Mesenchymal stem cell (in vitro differentiated cells and primary cell): ENCODE results near the gene FSHR. TPM values are rescaled to one million over a fixed set of nuclear protein-coding genes. Genes with fewer than 3 reads are reported as not detected.

Source experiments
- DNase-seq: peaks from one replicate; pipeline ENCODE4 v3.0.0-alpha.2; 2013
- H2AFZ ChIP-seq: one replicate; pipeline ENCODE4 v1.6.1; 2013; ENCODE audit warnings: low read depth, mild to moderate bottlenecking, control low read depth, inconsistent platforms, low read length, moderate library complexity
- H2AK5ac ChIP-seq: 2 replicates; pipeline ENCODE4 v1.6.1; 2013; ENCODE audit warnings: low read length, moderate library complexity, mild to moderate bottlenecking, inconsistent platforms; ENCODE audit not compliant: severe bottlenecking
- H2BK120ac ChIP-seq: one replicate; pipeline ENCODE4 v1.6.1; 2013; ENCODE audit warnings: low read depth, mild to moderate bottlenecking, inconsistent platforms, low read length, moderate library complexity
- H2BK12ac ChIP-seq, 2 experiments: one replicate each; pipeline ENCODE4 v1.6.1; 2013; ENCODE audit warnings: inconsistent platforms in 2 of 2, low read length in 2 of 2, mild to moderate bottlenecking in 2 of 2, moderate library complexity in 2 of 2, control low read depth in 1 of 2
- H2BK15ac ChIP-seq: one replicate; pipeline ENCODE4 v1.6.1; 2013; ENCODE audit warnings: mild to moderate bottlenecking, low read depth, inconsistent platforms; ENCODE audit not compliant: poor library complexity, severe bottlenecking
- H2BK5ac ChIP-seq: 2 replicates; pipeline ENCODE4 v1.6.1; 2013; ENCODE audit warnings: low read depth, mild to moderate bottlenecking, low read length, control low read depth, inconsistent platforms; ENCODE audit not compliant: poor library complexity, severe bottlenecking
- H3K14ac ChIP-seq, 2 experiments: one replicate each; pipeline ENCODE4 v1.6.1; 2013; ENCODE audit warnings: inconsistent platforms in 2 of 2, low read length in 2 of 2, control low read depth in 1 of 2, mild to moderate bottlenecking in 1 of 2, moderate library complexity in 1 of 2
- H3K18ac ChIP-seq, 2 experiments: one replicate each; pipeline ENCODE4 v1.6.1; 2013; ENCODE audit warnings: inconsistent platforms in 2 of 2, low read length in 2 of 2, control low read depth in 1 of 2, low read depth in 1 of 2, mild to moderate bottlenecking in 1 of 2
- H3K23ac ChIP-seq, 2 experiments: one replicate each; pipeline ENCODE4 v1.6.1; 2013; ENCODE audit warnings: inconsistent platforms in 2 of 2, low read length in 2 of 2, mild to moderate bottlenecking in 2 of 2, moderate library complexity in 2 of 2, control low read depth in 1 of 2
- H3K27ac ChIP-seq: 2 replicates; pipeline ENCODE4 v1.5.1; 2013; ENCODE audit warnings: mild to moderate bottlenecking, moderate library complexity, low read length, control low read depth, inconsistent platforms; ENCODE audit not compliant: poor library complexity, severe bottlenecking
- H3K27me3 ChIP-seq, 2 experiments: 2 replicates each; pipeline versions ENCODE4 v1.6.1 to v1.7.0; 2013; ENCODE audit warnings: low read length in 2 of 2, mild to moderate bottlenecking in 2 of 2, moderate library complexity in 2 of 2, control low read depth in 1 of 2, inconsistent platforms in 1 of 2; ENCODE audit not compliant: control insufficient read depth in 1 of 2, insufficient read depth in 1 of 2
- H3K36me3 ChIP-seq, 2 experiments: 2 replicates each; pipeline versions ENCODE4 v1.6.1 to v1.7.0; 2013; ENCODE audit warnings: low read length in 2 of 2, control low read depth in 1 of 2, inconsistent platforms in 1 of 2, low read depth in 1 of 2, mild to moderate bottlenecking in 1 of 2; ENCODE audit not compliant: insufficient read depth in 2 of 2, control insufficient read depth in 1 of 2
- H3K4ac ChIP-seq, 2 experiments: one replicate each; pipeline ENCODE4 v1.6.1; 2013; ENCODE audit warnings: inconsistent platforms in 2 of 2, low read length in 2 of 2, mild to moderate bottlenecking in 2 of 2, moderate library complexity in 2 of 2, control low read depth in 1 of 2, low read depth in 1 of 2
- H3K4me1 ChIP-seq: 2 replicates; pipeline ENCODE4 v1.6.1; 2013; ENCODE audit warnings: low read depth, low read length, control low read depth; ENCODE audit not compliant: control insufficient read depth, insufficient read depth
- H3K4me2 ChIP-seq: 2 replicates; pipeline ENCODE4 v1.6.1; 2013; ENCODE audit warnings: low read length, mild to moderate bottlenecking, inconsistent platforms; ENCODE audit not compliant: poor library complexity, severe bottlenecking
- H3K4me3 ChIP-seq, 2 experiments: 2 replicates each; pipeline versions ENCODE4 v1.5.1 to v1.7.0; 2013; ENCODE audit warnings: low read length in 2 of 2, mild to moderate bottlenecking in 2 of 2, control low read depth in 1 of 2, low read depth in 1 of 2; ENCODE audit not compliant: insufficient read depth in 1 of 2
- H3K79me1 ChIP-seq: replicated peaks from 2 replicates; pipeline ENCODE4 v1.6.1; 2013; ENCODE audit warnings: mild to moderate bottlenecking, control low read depth, low read length, inconsistent platforms; ENCODE audit not compliant: poor library complexity, severe bottlenecking
- H3K9ac ChIP-seq: 2 replicates; pipeline ENCODE4 v1.7.0; 2013; ENCODE audit warnings: mild to moderate bottlenecking, low read length, moderate library complexity
- H3K9me3 ChIP-seq: 2 replicates; pipeline ENCODE4 v1.7.0; 2013; ENCODE audit warnings: mild to moderate bottlenecking, low read length; ENCODE audit not compliant: control insufficient read depth
- H4K8ac ChIP-seq: one replicate; pipeline ENCODE4 v1.6.1; 2013; ENCODE audit warnings: inconsistent platforms, mild to moderate bottlenecking, low read length, moderate library complexity
- H4K91ac ChIP-seq: one replicate; pipeline ENCODE4 v1.6.1; 2013; ENCODE audit warnings: mild to moderate bottlenecking, low read length, inconsistent platforms
- WGBS: methylation state at CpG from one replicate; pipeline ENCODE4 v1.1.7; 2013; ENCODE audit warnings: mixed read lengths; 5-methylcytosine and 5-hydroxymethylcytosine counted together
- polyA plus RNA-seq, 2 experiments: library from polyadenylated mRNA; stranded (reverse); fragments of 200-250 nt; gene quantifications; one replicate each; pipeline ENCODE4 v1.2.3, GENCODE V29; 2013

The FSHR gene, protein sequence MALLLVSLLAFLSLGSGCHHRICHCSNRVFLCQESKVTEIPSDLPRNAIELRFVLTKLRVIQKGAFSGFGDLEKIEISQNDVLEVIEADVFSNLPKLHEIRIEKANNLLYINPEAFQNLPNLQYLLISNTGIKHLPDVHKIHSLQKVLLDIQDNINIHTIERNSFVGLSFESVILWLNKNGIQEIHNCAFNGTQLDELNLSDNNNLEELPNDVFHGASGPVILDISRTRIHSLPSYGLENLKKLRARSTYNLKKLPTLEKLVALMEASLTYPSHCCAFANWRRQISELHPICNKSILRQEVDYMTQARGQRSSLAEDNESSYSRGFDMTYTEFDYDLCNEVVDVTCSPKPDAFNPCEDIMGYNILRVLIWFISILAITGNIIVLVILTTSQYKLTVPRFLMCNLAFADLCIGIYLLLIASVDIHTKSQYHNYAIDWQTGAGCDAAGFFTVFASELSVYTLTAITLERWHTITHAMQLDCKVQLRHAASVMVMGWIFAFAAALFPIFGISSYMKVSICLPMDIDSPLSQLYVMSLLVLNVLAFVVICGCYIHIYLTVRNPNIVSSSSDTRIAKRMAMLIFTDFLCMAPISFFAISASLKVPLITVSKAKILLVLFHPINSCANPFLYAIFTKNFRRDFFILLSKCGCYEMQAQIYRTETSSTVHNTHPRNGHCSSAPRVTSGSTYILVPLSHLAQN
- not detected for polyA plus RNA-seq (2013, experiment 1 of 2)
- not detected for polyA plus RNA-seq (2013, experiment 2 of 2)

GRCh38 chr2:49154140-49154539, at the start of gene FSHR:
Gene FSHR, minus strand, starts transcription at chr2:49154515. Its CDS starts 98 bp downstream, at chr2:49154417.
- no peak within 1 kb of the TSS for H4K8ac ChIP-seq

DNA sequence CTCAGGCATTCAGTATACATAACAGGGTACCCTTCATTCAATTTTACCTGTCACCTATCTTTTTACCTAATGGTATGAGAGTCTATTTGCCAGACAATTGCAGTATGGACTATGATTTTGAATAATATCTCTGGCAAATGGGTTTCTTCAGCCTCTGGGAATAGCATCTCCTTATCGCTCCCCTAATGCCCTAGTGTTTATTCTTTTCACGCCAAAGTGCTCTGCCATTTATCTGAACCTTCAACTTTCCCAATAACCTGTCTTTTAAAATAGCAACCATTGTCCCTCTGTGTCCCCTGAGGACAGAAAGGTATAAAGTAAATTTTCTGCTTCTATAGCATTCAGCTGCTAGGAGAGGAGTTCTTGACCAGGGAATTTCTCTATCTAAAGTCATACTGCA, 45.0 kb upstream of the FSHR start:
- Histone ChIP-seq H3K18ac (no peak overlapping the region), H4K91ac (no peak overlapping the region), H3K23ac (no peak overlapping the region), H3K9me3 (peaks cover 1% of the 10 kb centered on the region), H2BK15ac (no peak overlapping the region), H4K8ac (no peak overlapping the region), H2AFZ (no peak overlapping the region), H3K9ac (no peak overlapping the region), H3K4me3 (no peak overlapping the region), H2BK120ac (no peak overlapping the region), H3K4me2 (no peak overlapping the region), H3K79me1 (no peaks in the 10 kb centered on the region), H2AK5ac (no peak overlapping the region), H3K36me3 (no peaks in the 10 kb centered on the region), H3K14ac (no peak overlapping the region), H2BK12ac (no peak overlapping the region), H3K4ac (no peak overlapping the region), H3K27ac (no peak overlapping the region), H3K27me3 (no peaks in the 10 kb centered on the region), H3K4me1 (no peaks in the 10 kb centered on the region), H2BK5ac (no peak overlapping the region)
- WGBS = 100% methylated on average over 2 of the region's 2 CpGs
- DNase-seq = no peak

More at GRCh38 chr2:49154140-49154539, at the start of gene FSHR:
- Histone ChIP-seq H2AFZ (no peak within 1 kb of the TSS), H3K9ac (no peak within 1 kb of the TSS), H3K4me2 (no peak within 1 kb of the TSS), H3K18ac (no peak within 1 kb of the TSS), H2BK120ac (no peak within 1 kb of the TSS), H2AK5ac (no peak within 1 kb of the TSS), H4K91ac (no peak within 1 kb of the TSS), H3K27ac (no peak within 1 kb of the TSS), H2BK15ac (no peak within 1 kb of the TSS), H3K27me3 (no peaks in the 10 kb centered on the region), H2BK5ac (no peak within 1 kb of the TSS), H3K23ac (no peak within 1 kb of the TSS), H3K14ac (no peak within 1 kb of the TSS), H2BK12ac (no peak within 1 kb of the TSS), H3K36me3 (no peaks in the 10 kb centered on the region), H3K4me1 (no peaks in the 10 kb centered on the region), H3K4me3 (no peak within 1 kb of the TSS), H3K4ac (no peak within 1 kb of the TSS), H3K9me3 (no peaks in the 10 kb centered on the region), H3K79me1 (no peaks in the 10 kb centered on the region)
- no peak for DNase-seq
- 50% methylated on average over 3 of the region's 4 CpGs for WGBS

- no peak overlapping the region for H3K4me2 ChIP-seq
- no peaks in the 10 kb centered on the region for H3K79me1 ChIP-seq
- no peak overlapping the region for H2AK5ac ChIP-seq
- no peak overlapping the region for H3K4ac ChIP-seq
- no peak overlapping the region for H2BK5ac ChIP-seq
- H4K8ac ChIP-seq = no peak overlapping the region
- H3K14ac ChIP-seq = no peak overlapping the region
- H3K9ac ChIP-seq = no peak overlapping the region
- no peak overlapping the region for H2BK15ac ChIP-seq
- WGBS = 96% methylated on average over 1 of the region's 1 CpG
- no peak overlapping the region for H2BK120ac ChIP-seq
- H3K4me1 ChIP-seq = no peaks in the 10 kb centered on the region
- H3K36me3 ChIP-seq = no peaks in the 10 kb centered on the region
- H3K27me3 ChIP-seq = no peaks in the 10 kb centered on the region
- H2BK12ac ChIP-seq = no peak overlapping the region
- no peak overlapping the region for H3K27ac ChIP-seq
- DNase-seq = no peak
- no peak overlapping the region for H3K23ac ChIP-seq
- H4K91ac ChIP-seq = no peak overlapping the region
- H3K4me3 ChIP-seq = no peak overlapping the region
- H3K18ac ChIP-seq = no peak overlapping the region
- H3K9me3 ChIP-seq = peaks cover 3% of the 10 kb centered on the region
- no peak overlapping the region for H2AFZ ChIP-seq
Observed at GRCh38 chr2:49194701-49195100, 40.4 kb upstream of the FSHR start.

DNA sequence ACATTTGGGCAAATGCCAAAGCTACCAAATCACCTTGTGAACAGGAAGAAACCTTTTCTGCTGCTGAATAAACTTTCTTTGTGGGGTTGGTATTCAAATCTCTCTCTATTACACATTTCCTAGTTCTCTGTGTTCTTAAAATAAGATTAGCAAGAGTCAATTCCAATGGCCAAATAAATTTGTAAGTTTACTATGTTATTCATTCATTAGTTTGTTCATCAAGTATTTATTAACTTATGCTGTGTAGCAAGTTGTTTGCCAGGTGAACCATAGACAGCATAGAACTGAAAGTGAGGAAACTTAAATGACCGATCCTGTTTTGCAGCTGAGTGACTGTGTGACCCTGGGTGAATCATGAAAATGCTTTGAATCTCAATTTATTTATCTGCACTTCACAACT, 37.7 kb upstream of the FSHR start:
- no peak overlapping the region for H2AK5ac ChIP-seq
- H3K4ac ChIP-seq = no peak overlapping the region
- no peak overlapping the region for H3K4me2 ChIP-seq
- no peak overlapping the region for H3K27ac ChIP-seq
- peaks cover 3% of the 10 kb centered on the region for H3K9me3 ChIP-seq
- H2BK5ac ChIP-seq = no peak overlapping the region
- no CpG with 5 or more reads among the region's 1 CpG for WGBS
- no peaks in the 10 kb centered on the region for H3K79me1 ChIP-seq
- H4K8ac ChIP-seq = no peak overlapping the region
- DNase-seq = no peak
- no peak overlapping the region for H4K91ac ChIP-seq
- no peak overlapping the region for H3K23ac ChIP-seq
- no peak overlapping the region for H2AFZ ChIP-seq
- no peak overlapping the region for H2BK120ac ChIP-seq
- H3K4me3 ChIP-seq = no peak overlapping the region
- H3K18ac ChIP-seq = no peak overlapping the region
- H3K27me3 ChIP-seq = no peaks in the 10 kb centered on the region
- no peak overlapping the region for H2BK15ac ChIP-seq
- H3K36me3 ChIP-seq = no peaks in the 10 kb centered on the region
- H2BK12ac ChIP-seq = no peak overlapping the region
- H3K14ac ChIP-seq = no peak overlapping the region
- H3K9ac ChIP-seq = no peak overlapping the region
- no peaks in the 10 kb centered on the region for H3K4me1 ChIP-seq
